WERI-Rb-1 (cell line): ENCODE data around the gene NTN5.
A peak's percentile ranks its signal among the peaks of the same experiment; 100 is the strongest.

Source experiments
- DNase-seq: peaks from one replicate; pipeline ENCODE4 v3.0.0-alpha.2; 2020
- H3K27ac ChIP-seq: fragments of 250-450 bp; sonication (Bioruptor Pico); 2 replicates; pipeline ENCODE4 v1.5.1; 2020; ENCODE audit warnings: mild to moderate bottlenecking, moderate library complexity
- H3K27me3 ChIP-seq: fragments of 250-450 bp; sonication (Bioruptor Pico); 2 replicates; pipeline ENCODE4 v1.5.1; 2021; ENCODE audit warnings: mild to moderate bottlenecking, low read depth, moderate library complexity; ENCODE audit not compliant: insufficient read depth, severe bottlenecking
- H3K36me3 ChIP-seq: fragments of 250-450 bp; sonication (Bioruptor Pico); 2 replicates; pipeline ENCODE4 v1.5.1; 2020; ENCODE audit warnings: mild to moderate bottlenecking, moderate library complexity
- H3K4me3 ChIP-seq: 2 replicates; pipeline ENCODE4 v1.5.1; 2011; ENCODE audit warnings: low read depth, mild to moderate bottlenecking, control low read depth, low read length
- H3K9me3 ChIP-seq: fragments of 250-450 bp; sonication (Bioruptor Pico); 2 replicates; pipeline ENCODE4 v1.5.1; 2021; ENCODE audit warnings: mild to moderate bottlenecking, moderate library complexity; ENCODE audit not compliant: severe bottlenecking
- TF ChIP-seq, protein P1 (sequence below): IDR thresholded peaks from 2 replicates; pipeline ENCODE4 v1.5.1; 2011; ENCODE audit warnings: low read depth, mild to moderate bottlenecking, control low read depth, inconsistent platforms, low read length

Gene NTN5

GRCh38 chr19:48674921-48675824 is 2.4 kb upstream of the NTN5 start:
- Histone ChIP-seq H3K27ac (no peak overlapping the region), H3K9me3 (no peaks in the 10 kb centered on the region), H3K27me3 (no peaks in the 10 kb centered on the region), H3K4me3 (no peak overlapping the region), H3K36me3 (no peaks in the 10 kb centered on the region)
- DNase-seq = peak; percentile 89
- TF ChIP-seq, protein P1, sequence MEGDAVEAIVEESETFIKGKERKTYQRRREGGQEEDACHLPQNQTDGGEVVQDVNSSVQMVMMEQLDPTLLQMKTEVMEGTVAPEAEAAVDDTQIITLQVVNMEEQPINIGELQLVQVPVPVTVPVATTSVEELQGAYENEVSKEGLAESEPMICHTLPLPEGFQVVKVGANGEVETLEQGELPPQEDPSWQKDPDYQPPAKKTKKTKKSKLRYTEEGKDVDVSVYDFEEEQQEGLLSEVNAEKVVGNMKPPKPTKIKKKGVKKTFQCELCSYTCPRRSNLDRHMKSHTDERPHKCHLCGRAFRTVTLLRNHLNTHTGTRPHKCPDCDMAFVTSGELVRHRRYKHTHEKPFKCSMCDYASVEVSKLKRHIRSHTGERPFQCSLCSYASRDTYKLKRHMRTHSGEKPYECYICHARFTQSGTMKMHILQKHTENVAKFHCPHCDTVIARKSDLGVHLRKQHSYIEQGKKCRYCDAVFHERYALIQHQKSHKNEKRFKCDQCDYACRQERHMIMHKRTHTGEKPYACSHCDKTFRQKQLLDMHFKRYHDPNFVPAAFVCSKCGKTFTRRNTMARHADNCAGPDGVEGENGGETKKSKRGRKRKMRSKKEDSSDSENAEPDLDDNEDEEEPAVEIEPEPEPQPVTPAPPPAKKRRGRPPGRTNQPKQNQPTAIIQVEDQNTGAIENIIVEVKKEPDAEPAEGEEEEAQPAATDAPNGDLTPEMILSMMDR = peak; percentile 75

DNA sequence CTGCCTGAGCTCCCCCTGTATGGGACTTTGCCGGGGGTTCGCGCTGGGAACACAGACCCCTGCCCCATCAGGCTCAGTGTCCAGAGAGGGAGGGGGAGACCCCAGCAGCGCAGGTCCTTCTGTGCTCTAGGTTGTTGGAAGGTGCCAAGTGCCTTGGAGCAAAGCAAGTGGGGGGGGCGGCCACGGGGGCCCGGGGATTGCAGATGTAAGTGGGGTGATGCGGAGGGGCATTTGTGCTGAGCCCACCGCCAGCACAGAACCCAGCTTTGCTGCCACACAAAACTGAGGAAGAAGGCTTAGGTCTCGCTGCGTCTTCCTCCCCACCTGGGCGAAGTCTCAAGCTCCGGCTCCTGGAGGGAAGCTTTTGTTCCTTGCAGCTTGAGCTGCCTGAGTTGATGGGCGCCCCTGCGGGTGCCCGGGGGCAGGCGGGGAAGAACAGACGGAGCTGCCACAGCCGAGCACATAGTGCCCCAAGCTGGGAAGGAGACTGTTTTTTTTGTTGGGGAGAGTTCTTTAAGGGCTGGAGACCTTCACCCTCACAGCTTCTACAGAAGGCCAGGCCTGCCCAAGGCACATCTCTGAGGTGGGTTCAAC is 1.5 kb upstream of the NTN5 start:
- no peak overlapping the region for H3K4me3 ChIP-seq
- no peaks in the 10 kb centered on the region for H3K27me3 ChIP-seq
- no peaks in the 10 kb centered on the region for H3K36me3 ChIP-seq
- TF ChIP-seq, protein P1 = no peak
- no peak overlapping the region for H3K27ac ChIP-seq
- H3K9me3 ChIP-seq = no peaks in the 10 kb centered on the region
- no peak for DNase-seq

GRCh38 chr19:48673436-48674100 is 751 bp upstream of the NTN5 start:
- H3K9me3 ChIP-seq = no peaks in the 10 kb centered on the region
- H3K4me3 ChIP-seq = no peak overlapping the region
- no peaks in the 10 kb centered on the region for H3K36me3 ChIP-seq
- H3K27ac ChIP-seq = no peak overlapping the region
- DNase-seq = no peak
- no peaks in the 10 kb centered on the region for H3K27me3 ChIP-seq
- TF ChIP-seq, protein P1 = no peak

GRCh38 chr19:48671446-48671995 is 1.3 kb downstream of the NTN5 start:
- Histone ChIP-seq H3K4me3 (no peak overlapping the region), H3K36me3 (no peaks in the 10 kb centered on the region), H3K9me3 (no peaks in the 10 kb centered on the region), H3K27me3 (no peaks in the 10 kb centered on the region), H3K27ac (peak overlapping the region; percentile 50)
- TF ChIP-seq, protein P1 = no peak
- no peak for DNase-seq

DNA sequence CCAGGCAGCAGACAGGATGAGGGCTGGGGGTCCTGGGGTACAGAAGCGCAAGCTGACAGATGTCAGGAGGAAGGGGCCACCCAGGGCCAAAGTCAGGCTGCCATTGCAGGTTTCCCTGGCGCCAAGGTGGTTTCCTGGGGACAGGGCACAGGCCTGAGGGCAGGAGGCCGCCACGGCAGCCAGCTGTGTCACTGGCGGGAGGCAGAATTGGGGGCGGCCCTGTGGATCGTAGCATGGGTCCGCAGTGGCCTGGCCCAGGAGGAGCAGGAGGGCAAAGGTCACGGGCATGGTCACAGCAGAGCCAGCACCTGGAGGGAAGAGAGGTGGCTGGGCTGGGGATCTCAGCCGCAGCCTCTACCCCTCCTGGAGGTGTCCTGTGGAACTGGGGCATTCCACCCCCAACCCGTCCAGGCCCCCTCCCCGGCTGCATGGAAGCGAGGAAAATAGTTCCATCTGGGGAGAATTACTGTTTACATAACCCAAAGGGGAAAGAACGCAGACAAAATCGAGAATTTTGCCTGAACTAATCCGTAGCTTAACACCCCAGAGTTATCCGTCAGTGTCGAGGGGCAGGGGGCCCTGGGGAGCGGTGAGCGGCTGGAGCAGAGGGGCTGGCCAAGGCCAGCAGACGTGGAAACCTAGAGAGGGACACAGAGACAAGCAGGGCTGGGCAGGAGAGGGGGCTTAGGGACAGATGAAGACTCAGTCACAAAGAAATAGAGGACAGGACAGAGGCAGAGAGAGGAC is 1.9 kb downstream of the NTN5 start:
- Histone ChIP-seq H3K4me3 (no peak overlapping the region), H3K27me3 (no peaks in the 10 kb centered on the region), H3K36me3 (no peaks in the 10 kb centered on the region), H3K27ac (peak overlapping the region; percentile 50), H3K9me3 (no peaks in the 10 kb centered on the region)
- DNase-seq = peak; percentile 23
- TF ChIP-seq, protein P1 = no peak
